COLO829 (cell line): ENCODE results near the gene SCYL1.
"Not testable (repeated sequence)": the region's sequence is repeated elsewhere in the genome, so short reads cannot be mapped to it uniquely, and the experiment has no call there.

Source experiments
- DNase-seq: peaks from one replicate; pipeline ENCODE4 v3.0.0; 2012; ENCODE audit warnings: low spot score

The SCYL1 gene

GRCh38 chr11:65506290-65506771, 18.6 kb upstream of the SCYL1 start:
- DNase-seq, result no peak

- DNase-seq, result no peak
Observed at GRCh38 chr11:65506772-65507505, 17.9 kb upstream of the SCYL1 start.

- DNase-seq, result not testable (repeated sequence)
Observed at GRCh38 chr11:65512311-65512710, 12.6 kb upstream of the SCYL1 start.

- DNase-seq, result no peak
Observed at GRCh38 chr11:65516135-65516968, 8.5 kb upstream of the SCYL1 start.

GRCh38 chr11:65518941-65519549, 5.8 kb upstream of the SCYL1 start:
- DNase-seq, result not testable (repeated sequence)

GRCh38 chr11:65521777-65522521, 2.9 kb upstream of the SCYL1 start:
- not testable (repeated sequence) for DNase-seq

GRCh38 chr11:65522718-65523630, 1.9 kb upstream of the SCYL1 start:
- not testable (repeated sequence) for DNase-seq

- DNase-seq, result not testable (repeated sequence)
Observed at GRCh38 chr11:65523631-65523968, 1.3 kb upstream of the SCYL1 start.

- DNase-seq, result no peak
Observed at GRCh38 chr11:65524014-65524740, 706 bp upstream of the SCYL1 start.

GRCh38 chr11:65525546-65526480, 930 bp downstream of the SCYL1 start:
- no peak for DNase-seq

GRCh38 chr11:65526744-65527143, 1.9 kb downstream of the SCYL1 start:
- no peak for DNase-seq

- no peak for DNase-seq
Observed at GRCh38 chr11:65528819-65529350, 4.0 kb downstream of the SCYL1 start.

- DNase-seq, result no peak
Observed at GRCh38 chr11:65529475-65530156, 4.7 kb downstream of the SCYL1 start.

- DNase-seq, result no peak
Observed at GRCh38 chr11:65530157-65530496, 5.2 kb downstream of the SCYL1 start.

GRCh38 chr11:65532388-65533064, 7.6 kb downstream of the SCYL1 start:
- no peak for DNase-seq

- no peak for DNase-seq
Observed at GRCh38 chr11:65535102-65535501, 10.2 kb downstream of the SCYL1 start.

GRCh38 chr11:65536412-65537295, 11.8 kb downstream of the SCYL1 start:
- DNase-seq, result no peak
